Bronchial epithelial cell (primary cell): ENCODE results near the gene RALGAPA1. TPM values are rescaled to one million over a fixed set of nuclear protein-coding genes. Genes with fewer than 3 reads are reported as not detected.

Experiments used
- DNase-seq: peaks from one replicate; pipeline ENCODE4 v3.0.0-alpha.2; 2010; ENCODE audit warnings: low read depth
- FAIRE-seq: peaks from 2 replicates; lab custom pipeline; 2011; peaks lifted over from hg19 to GRCh38; lab: Jason Lieb, UNC
- H3K27me3 ChIP-seq: 2 replicates; pipeline ENCODE4 v1.5.1; 2011; ENCODE audit warnings: low read length; ENCODE audit not compliant: control insufficient read depth, insufficient read depth
- H3K36me3 ChIP-seq: 2 replicates; pipeline ENCODE4 v1.5.1; 2011; ENCODE audit warnings: low read length; ENCODE audit not compliant: control insufficient read depth, insufficient read depth
- H3K4me3 ChIP-seq: 2 replicates; pipeline ENCODE4 v1.5.1; 2011; ENCODE audit warnings: mild to moderate bottlenecking, low read depth, low read length, control low read depth
- CTCF ChIP-seq: IDR thresholded peaks from 2 replicates; pipeline ENCODE4 v1.5.1; 2011; ENCODE audit warnings: mild to moderate bottlenecking, moderate library complexity, low read length, control low read depth, inconsistent platforms; ENCODE audit not compliant: insufficient read depth, severe bottlenecking
- total RNA-seq: library from RNA; depleted of rRNA; stranded (reverse); fragments of >200 nt; gene quantifications from 2 replicates; pipeline ENCODE4 v1.2.1, GENCODE V29; 2014

RALGAPA1 gene
- total RNA-seq, 1 donor from 2014 or later: 28.2 TPM

GRCh38 chr14:35534873-35535482 lies 274.1 kb downstream of the RALGAPA1 start:
- FAIRE-seq (no peak), DNase-seq (peak; percentile 44)
- Histone ChIP-seq H3K36me3 (no peaks in the 10 kb centered on the region), H3K27me3 (peaks cover 26% of the 10 kb centered on the region), H3K4me3 (peak overlapping the region; percentile 21)
- TF ChIP-seq CTCF: no peak

DNA sequence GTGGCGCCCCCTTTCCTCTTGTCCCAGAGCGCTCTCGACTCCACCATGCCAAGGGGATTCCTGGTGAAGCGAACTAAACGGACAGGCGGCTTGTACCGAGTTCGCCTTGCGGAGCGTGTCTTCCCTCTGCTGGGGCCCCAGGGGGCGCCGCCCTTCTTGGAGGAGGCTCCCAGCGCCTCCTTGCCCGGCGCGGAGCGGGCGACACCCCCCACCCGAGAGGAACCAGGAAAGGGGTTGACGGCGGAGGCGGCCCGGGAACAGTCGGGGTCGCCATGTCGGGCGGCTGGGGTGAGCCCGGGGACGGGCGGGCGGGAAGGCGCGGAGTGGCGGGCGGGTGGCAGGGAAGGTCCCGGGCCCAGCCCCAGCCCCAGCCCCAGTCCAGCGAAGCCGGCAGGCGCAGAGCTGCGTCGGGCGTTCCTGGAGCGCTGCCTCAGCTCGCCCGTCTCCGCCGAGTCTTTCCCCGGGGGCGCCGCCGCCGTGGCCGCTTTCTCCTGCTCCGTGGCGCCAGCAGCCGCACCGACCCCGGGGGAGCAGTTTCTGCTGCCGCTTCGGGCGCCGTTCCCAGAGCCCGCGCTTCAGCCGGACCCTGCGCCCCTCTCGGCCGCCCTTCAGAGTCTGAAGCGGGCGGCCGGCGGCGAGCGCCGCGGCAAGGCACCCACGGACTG lies 274.8 kb downstream of the RALGAPA1 start:
- no peak for TF ChIP-seq CTCF
- Histone ChIP-seq H3K27me3 (peaks cover 26% of the 10 kb centered on the region), H3K36me3 (no peaks in the 10 kb centered on the region), H3K4me3 (peak overlapping the region; percentile 51)
- DNase-seq (peak; percentile 4), FAIRE-seq (no peak)

GRCh38 chr14:35533357-35534207 lies 275.5 kb downstream of the RALGAPA1 start, which contains the start of gene INSM2:
Gene INSM2 (plus strand): TSS chr14:35534164. CDS start chr14:35534253, 89 bp downstream.
- peaks cover 30% of the 10 kb centered on the region for H3K27me3 ChIP-seq
- TF ChIP-seq CTCF: peak; percentile 15
- H3K4me3 ChIP-seq: peak within 1 kb of the TSS; percentile 51
- FAIRE-seq (no peak), DNase-seq (peak; percentile 22)
- no peaks in the 10 kb centered on the region for H3K36me3 ChIP-seq

GRCh38 chr14:35532783-35533356 lies 276.2 kb downstream of the RALGAPA1 start:
- Histone ChIP-seq H3K36me3 (no peaks in the 10 kb centered on the region), H3K27me3 (peaks cover 32% of the 10 kb centered on the region), H3K4me3 (peak overlapping the region; percentile 51)
- FAIRE-seq: no peak
- TF ChIP-seq CTCF: no peak
- peak; percentile 13 for DNase-seq

GRCh38 chr14:35531960-35532747 lies 276.9 kb downstream of the RALGAPA1 start:
- H3K4me3 ChIP-seq: no peak overlapping the region
- no peak for FAIRE-seq
- no peak for DNase-seq
- peaks cover 32% of the 10 kb centered on the region for H3K27me3 ChIP-seq
- H3K36me3 ChIP-seq: no peaks in the 10 kb centered on the region
- TF ChIP-seq CTCF: no peak
